ENCODE measurements around the gene AP1AR.

GRCh38 chr4:112251019-112251643, 19.5 kb downstream of the AP1AR start:
- TF ChIP-seq CTCF (IDR thresholded peaks at IDR 0.05), result no peak
- no peak for TF ChIP-seq POLR2A (IDR thresholded peaks at IDR 0.05)
